Stimulated activated CD4-positive, alpha-beta T cell treated with anti-CD3 and anti-CD28 coated beads, Interleukin-4, amount 100 ng/mL, for 24 hours (primary cell): Measurements from ENCODE around the gene LRRC4C.
"Not testable (repeated sequence)": the region's sequence is repeated elsewhere in the genome, so short reads cannot be mapped to it uniquely, and the experiment has no call there.

Source experiments
- DNase-seq: peaks from one replicate; pipeline ENCODE4 v3.0.0-alpha.2; 2020

The LRRC4C gene

GRCh38 chr11:41003339-41004282, 455.8 kb downstream of the LRRC4C start:
- no peak for DNase-seq

- no peak for DNase-seq
Observed at GRCh38 chr11:40998920-40999319, 460.5 kb downstream of the LRRC4C start.

- no peak for DNase-seq
Observed at GRCh38 chr11:40987776-40988435, 471.5 kb downstream of the LRRC4C start.

DNA sequence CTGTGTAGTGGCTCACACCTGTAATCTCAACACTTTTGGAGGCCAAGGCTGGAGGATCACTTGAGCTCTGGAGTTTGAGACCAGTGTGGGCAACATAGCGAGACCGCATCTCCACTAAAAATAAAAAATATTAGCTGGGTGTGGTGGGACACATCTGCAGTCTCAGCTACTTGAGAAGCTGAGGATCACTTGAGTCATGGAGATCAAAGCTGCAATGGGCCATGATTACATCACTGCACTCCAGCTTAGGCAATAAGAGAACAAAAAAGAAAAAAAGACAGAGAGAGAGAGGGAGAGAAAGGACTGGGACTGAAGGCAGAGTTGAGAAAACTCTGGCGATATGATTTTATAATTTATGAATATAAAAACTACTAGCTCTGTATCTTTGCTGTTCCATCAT, 473.1 kb downstream of the LRRC4C start:
- no peak for DNase-seq

DNA sequence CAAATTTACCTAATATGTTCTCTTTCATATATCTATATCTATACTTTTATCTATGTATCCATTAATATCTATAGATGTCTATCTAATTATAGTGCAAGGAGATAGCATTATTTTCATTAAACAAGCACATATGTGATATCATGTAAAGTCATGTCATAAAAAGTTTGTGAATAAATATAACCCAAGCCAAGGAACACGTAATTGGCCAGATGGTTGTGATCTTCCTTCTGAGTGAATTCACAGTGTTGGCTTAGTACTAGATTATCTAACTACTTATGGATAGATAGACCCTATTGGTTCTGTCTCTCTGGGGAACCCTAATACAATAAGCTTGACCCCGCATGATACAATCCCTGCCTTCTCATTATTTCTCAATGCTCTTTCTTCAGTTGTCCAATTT, 484.4 kb downstream of the LRRC4C start:
- DNase-seq: no peak

- no peak for DNase-seq
Observed at GRCh38 chr11:40974186-40974795, 485.2 kb downstream of the LRRC4C start.

GRCh38 chr11:40958707-40959106, 500.7 kb downstream of the LRRC4C start:
- DNase-seq: no peak

GRCh38 chr11:40952479-40952878, 507.0 kb downstream of the LRRC4C start:
- no peak for DNase-seq

DNA sequence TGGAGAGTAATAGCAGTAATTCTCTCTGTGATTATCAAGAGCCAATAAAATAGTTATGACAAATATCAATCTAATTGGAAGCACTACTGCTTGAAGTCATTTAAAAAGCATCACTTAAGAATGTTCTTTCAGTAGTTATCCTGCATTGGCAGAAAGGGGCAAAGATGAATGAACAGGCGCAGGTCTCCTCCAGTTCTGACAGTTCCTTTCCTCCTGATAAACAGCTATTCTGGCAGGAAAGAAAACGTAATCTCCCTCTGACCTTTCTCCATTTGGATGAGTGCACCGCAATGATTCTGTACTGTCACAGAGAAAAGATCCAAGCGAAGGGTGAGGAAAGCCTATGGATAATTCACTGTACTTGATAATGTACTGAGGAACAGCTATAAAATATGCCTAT, 521.5 kb downstream of the LRRC4C start:
- no peak for DNase-seq

DNA sequence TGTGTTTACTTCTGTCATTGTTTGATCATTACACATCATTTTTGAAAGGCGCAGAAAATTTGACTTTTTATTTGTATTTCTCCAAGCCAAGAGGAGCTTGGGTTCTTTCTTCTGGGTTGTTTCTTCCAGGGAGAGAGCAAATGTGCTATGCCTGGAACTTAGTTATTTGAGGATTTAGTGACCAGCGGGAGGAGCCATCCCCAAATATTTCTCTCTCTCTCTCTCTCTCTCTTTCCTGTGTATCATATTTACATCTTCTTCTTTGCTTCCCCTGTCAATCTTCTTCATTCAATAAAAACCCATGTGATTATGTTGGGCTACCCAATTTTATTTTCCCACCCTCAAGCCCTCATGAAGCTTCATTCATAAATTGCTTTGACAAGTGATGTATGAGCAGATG, 534.5 kb downstream of the LRRC4C start:
- DNase-seq: no peak

DNA sequence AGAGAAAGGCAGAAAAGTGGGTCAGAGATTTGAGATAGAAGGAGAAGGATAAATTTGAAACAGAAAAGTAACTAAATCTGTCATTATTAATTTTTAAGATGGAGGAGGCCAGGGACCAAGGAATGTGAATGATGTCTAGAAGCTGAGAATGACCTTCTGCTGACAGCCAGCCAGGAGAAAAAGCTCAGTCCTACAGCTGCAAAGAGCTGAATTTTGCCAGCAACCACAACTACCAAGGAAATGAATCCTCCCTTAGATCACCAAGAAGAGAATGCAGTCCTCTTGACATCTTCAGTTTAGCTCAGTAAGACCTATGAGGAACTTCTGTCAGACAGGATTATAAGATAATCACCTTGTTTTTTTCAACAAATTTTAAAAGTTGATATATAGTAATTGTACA, 538.2 kb downstream of the LRRC4C start:
- no peak for DNase-seq

DNA sequence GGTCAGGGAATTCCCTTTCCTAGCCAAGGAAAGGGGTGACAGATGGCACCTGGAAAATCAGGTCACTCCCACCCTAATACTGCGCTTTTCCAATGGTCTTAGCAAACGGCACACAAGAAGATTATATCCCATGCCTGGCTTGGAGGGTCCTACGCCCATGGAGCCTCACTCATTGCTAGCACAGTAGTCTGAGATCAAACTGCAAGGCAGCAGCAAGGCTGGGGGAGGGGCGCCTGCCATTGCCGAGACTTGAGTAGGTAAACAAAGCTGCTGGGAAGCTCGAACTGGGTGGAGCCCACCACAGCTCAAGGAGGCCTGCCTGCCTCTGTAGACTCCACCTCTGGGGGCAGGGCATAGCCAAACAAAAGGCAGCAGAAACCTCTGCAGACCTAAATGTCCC, 548.7 kb downstream of the LRRC4C start:
- not testable (repeated sequence) for DNase-seq

DNA sequence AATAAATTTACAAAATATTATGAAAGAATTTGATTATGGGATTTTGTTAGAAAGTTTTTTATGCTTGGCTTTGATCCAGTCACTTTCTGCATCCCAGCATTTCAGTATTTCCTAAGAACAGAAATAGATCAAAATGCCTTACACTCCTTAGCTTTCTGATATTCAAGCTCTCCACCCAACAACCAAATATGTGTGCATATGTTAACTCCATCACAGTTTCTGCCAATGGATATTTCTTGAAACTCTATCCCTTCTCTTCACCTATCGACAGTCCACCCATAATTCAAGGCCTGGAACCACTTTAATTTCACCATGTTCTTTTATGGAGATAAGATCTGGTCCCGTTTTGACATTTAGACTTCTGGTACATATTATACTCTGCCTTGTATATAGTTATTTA, 565.0 kb downstream of the LRRC4C start:
- no peak for DNase-seq

GRCh38 chr11:40885250-40885954, 574.0 kb downstream of the LRRC4C start:
- no peak for DNase-seq

DNA sequence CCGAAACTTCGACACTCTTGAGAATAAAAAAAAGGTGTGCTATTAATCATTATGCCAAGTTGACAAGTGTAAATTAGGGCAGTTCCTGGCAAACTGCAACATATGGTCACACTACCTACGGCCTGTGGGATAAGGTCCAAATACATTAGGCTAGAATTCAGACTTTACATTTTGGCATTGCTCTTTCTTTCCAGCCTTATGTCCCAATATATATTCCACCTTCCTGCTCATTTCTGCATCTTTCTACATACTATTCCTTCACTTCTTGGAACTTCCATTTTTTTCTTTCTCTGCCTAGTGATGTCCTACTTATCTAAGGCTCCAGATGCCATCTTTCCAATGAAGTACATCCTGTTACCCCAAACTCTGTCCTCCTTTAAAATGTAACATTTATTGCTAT, 577.2 kb downstream of the LRRC4C start:
- no peak for DNase-seq

GRCh38 chr11:40879911-40880310, 579.5 kb downstream of the LRRC4C start:
- DNase-seq: no peak

DNA sequence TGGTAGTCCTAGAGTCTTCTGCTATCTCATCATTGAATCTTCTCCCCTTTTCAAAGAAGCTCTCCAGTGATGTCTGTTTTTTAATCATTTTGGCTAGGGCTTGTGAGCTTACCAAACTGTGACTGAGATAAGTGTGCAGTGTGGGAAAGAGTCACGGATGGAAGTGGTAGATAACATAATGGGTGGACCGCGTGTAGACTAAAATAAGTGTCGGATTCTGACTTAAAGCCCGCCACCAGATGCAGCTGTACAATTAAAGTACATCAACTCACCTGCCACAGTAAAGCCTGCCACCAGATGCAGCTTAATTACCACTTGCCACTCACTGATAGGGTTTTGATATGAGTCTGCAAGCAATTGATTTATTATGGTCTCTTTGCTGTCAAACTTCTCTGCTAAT, 581.5 kb downstream of the LRRC4C start:
- no peak for DNase-seq

DNA sequence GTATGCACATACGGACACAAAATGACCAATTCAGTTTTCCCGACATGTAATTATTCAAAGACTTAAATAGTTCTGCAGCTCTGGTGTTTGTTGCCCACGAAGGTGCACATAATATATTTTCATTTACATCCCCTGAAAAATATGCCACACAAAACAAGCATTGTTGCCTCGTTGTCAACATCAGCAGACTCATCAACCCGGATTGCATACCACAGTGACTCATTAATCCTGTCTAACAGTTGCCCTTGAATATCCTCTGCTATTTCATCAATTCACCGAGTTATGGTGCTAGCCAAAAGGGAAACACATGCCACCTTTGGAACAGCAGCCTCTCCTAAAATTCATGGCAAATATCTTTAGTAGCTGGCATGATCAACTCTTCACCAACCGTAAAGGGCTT, 582.2 kb downstream of the LRRC4C start:
- no peak for DNase-seq

GRCh38 chr11:40867991-40868632, 591.3 kb downstream of the LRRC4C start:
- no peak for DNase-seq

DNA sequence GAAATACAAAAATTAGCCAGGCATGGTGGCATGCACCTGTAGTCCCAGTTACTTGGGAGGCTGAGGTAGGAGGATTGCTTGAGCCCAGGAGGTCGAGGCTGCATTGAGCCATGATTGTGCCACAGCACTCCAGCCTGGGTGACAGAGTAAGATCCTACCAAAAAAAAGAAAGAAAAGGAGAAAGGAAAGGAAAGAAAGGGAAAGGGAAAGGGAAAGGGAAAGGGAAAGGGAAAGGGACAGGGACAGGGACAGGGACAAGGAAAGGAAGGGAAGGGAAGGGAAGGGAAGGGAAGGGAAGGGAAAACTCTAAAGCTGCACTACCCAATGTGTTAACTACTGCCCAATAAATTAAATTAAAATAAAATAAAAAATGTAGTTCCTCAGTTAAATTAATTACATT, 601.7 kb downstream of the LRRC4C start:
- DNase-seq: not testable (repeated sequence)

- no peak for DNase-seq
Observed at GRCh38 chr11:40842750-40843339, 616.6 kb downstream of the LRRC4C start.

DNA sequence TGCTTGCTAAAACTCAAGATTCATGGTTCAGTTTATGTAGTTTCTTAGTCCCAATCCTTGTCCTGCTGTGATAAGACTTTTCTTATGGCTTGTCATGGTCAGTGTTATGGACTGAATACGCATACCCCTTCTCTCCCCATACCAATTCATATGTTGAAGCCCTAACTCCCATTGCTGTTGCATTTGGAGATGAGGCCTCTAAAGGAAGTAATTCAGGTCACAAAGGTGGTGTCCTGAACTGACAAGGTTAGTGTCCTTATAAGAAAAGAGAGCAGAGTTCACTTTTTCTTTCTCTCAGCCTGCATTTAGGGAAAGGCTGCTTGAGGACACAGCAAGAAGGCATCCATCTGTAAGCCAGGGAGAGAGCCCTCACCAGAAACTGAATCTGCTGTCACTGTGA, 618.2 kb downstream of the LRRC4C start:
- DNase-seq: no peak
